Activated CD4-positive, alpha-beta T cell treated with anti-CD3 and anti-CD28 coated beads, Interleukin-10, Interleukin-2, amounts not matched to agents 100 ng/mL and 50 ng/mL, durations not matched to agents 16 hours and 8 hours (primary cell): Measurements from ENCODE around the gene KCNAB2.

Source experiments
- DNase-seq: peaks from one replicate; pipeline ENCODE4 v3.0.0-alpha.2; 2020

Gene KCNAB2

GRCh38 chr1:6113116-6113515 is 67.4 kb downstream of the KCNAB2 start:
- DNase-seq: no peak

- no peak for DNase-seq
Observed at GRCh38 chr1:6113745-6114144, 68.1 kb downstream of the KCNAB2 start.

- no peak for DNase-seq
Observed at GRCh38 chr1:6116137-6116536, 70.4 kb downstream of the KCNAB2 start.

- DNase-seq: no peak
Observed at GRCh38 chr1:6117064-6117463, 71.4 kb downstream of the KCNAB2 start.

- no peak for DNase-seq
Observed at GRCh38 chr1:6117624-6118023, 71.9 kb downstream of the KCNAB2 start.

GRCh38 chr1:6118415-6118814 is 72.7 kb downstream of the KCNAB2 start:
- DNase-seq: no peak

- DNase-seq: no peak
Observed at GRCh38 chr1:6121021-6121421, 75.3 kb downstream of the KCNAB2 start.

- DNase-seq: no peak
Observed at GRCh38 chr1:6121651-6122370, 76.1 kb downstream of the KCNAB2 start.

GRCh38 chr1:6123083-6123482 is 77.4 kb downstream of the KCNAB2 start:
- no peak for DNase-seq

GRCh38 chr1:6123816-6124215 is 78.1 kb downstream of the KCNAB2 start:
- no peak for DNase-seq

GRCh38 chr1:6124341-6124740 is 78.7 kb downstream of the KCNAB2 start:
- no peak for DNase-seq

- DNase-seq: no peak
Observed at GRCh38 chr1:6124746-6125365, 79.2 kb downstream of the KCNAB2 start.

- no peak for DNase-seq
Observed at GRCh38 chr1:6125366-6125765, 79.7 kb downstream of the KCNAB2 start.

GRCh38 chr1:6126028-6126427 is 80.3 kb downstream of the KCNAB2 start:
- DNase-seq: no peak

- DNase-seq: no peak
Observed at GRCh38 chr1:6126521-6127067, 80.9 kb downstream of the KCNAB2 start.

- peak; percentile 78 for DNase-seq
Observed at GRCh38 chr1:6127587-6128163, 82.0 kb downstream of the KCNAB2 start.

- DNase-seq: no peak
Observed at GRCh38 chr1:6128276-6129081, 82.8 kb downstream of the KCNAB2 start.

GRCh38 chr1:6129313-6129712 is 83.6 kb downstream of the KCNAB2 start:
- DNase-seq: no peak

GRCh38 chr1:6130036-6130435 is 84.3 kb downstream of the KCNAB2 start:
- no peak for DNase-seq

GRCh38 chr1:6130596-6130995 is 84.9 kb downstream of the KCNAB2 start:
- DNase-seq: no peak

- DNase-seq: no peak
Observed at GRCh38 chr1:6131561-6131960, 85.9 kb downstream of the KCNAB2 start.

- no peak for DNase-seq
Observed at GRCh38 chr1:6133146-6133895, 87.6 kb downstream of the KCNAB2 start.

- DNase-seq: no peak
Observed at GRCh38 chr1:6134206-6134605, 88.5 kb downstream of the KCNAB2 start.
